Measurements from ENCODE around the gene STK38L.

Gene STK38L

DNA sequence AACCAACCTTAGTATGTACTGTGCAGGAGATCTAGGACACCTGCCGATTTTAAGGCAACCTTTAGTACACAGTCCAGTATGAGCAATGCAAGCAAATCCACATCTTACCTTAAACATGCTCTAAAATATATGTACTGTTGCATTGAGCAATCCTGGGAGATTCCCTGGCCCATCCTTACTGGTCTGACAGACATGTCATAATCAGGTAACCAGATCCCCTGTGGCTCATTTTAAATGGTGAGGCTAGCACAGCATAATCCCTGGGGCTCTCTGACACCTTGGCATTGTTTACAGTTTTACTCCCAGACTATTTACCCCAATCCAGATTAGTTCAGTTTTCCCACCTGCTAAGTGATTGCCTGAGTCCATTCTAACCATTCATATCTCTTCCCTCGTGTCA is 103.7 kb downstream of the STK38L start:
- no peak overlapping the region for H3K27ac ChIP-seq (ENCODE audit: low read length)
- H3K27me3 ChIP-seq (ENCODE audit: control insufficient read depth in 1 of 2, insufficient read depth in 2 of 2, low read length in 2 of 2) = no peaks in the 10 kb centered on the region
- no peaks in the 10 kb centered on the region for H3K9me3 ChIP-seq (ENCODE audit: control insufficient read depth in 2 of 2, low read length in 2 of 2)
- H3K4me1 ChIP-seq (ENCODE audit: control insufficient read depth, insufficient read depth, low read length) = no peaks in the 10 kb centered on the region
- no peak overlapping the region for H3K9ac ChIP-seq (ENCODE audit: low read length in 2 of 2)
- no peak overlapping the region for H3K4me3 ChIP-seq (ENCODE audit: low read length in 2 of 2)
- no peaks in the 10 kb centered on the region for H3K36me3 ChIP-seq (ENCODE audit: control insufficient read depth in 2 of 2, insufficient read depth in 2 of 2, low read length in 2 of 2)

GRCh38 chr12:27351476-27351875 is 107.4 kb downstream of the STK38L start:
- H3K36me3 ChIP-seq (ENCODE audit: control insufficient read depth in 2 of 2, insufficient read depth in 2 of 2, low read length in 2 of 2) = no peaks in the 10 kb centered on the region
- H3K4me1 ChIP-seq (ENCODE audit: control insufficient read depth, insufficient read depth, low read length) = no peaks in the 10 kb centered on the region
- no peak overlapping the region for H3K9ac ChIP-seq (ENCODE audit: low read length in 2 of 2)
- H3K9me3 ChIP-seq (ENCODE audit: control insufficient read depth in 2 of 2, low read length in 2 of 2) = no peaks in the 10 kb centered on the region
- H3K4me3 ChIP-seq (ENCODE audit: low read length in 2 of 2) = no peak overlapping the region
- no peak overlapping the region for H3K27ac ChIP-seq (ENCODE audit: low read length)
- H3K27me3 ChIP-seq (ENCODE audit: control insufficient read depth in 1 of 2, insufficient read depth in 2 of 2, low read length in 2 of 2) = no peaks in the 10 kb centered on the region

DNA sequence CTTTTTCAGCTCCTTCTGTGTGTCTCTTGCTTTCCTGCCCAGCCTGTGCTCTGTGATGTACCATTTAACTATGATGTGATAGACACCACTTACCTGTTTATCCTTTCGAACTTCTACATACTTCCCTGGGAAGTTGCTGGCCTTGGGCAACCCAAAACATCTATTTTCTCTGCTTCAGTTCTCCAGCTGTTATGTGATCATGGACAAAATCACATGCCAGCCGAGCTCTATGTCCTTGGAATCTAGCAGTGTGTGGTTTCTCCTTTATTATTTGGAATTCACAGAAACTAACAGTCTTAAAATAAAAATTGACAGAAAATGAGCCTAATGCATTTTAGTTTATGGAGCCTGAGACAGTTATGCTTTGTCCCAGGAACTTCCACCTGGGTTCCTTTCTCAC is 111.4 kb downstream of the STK38L start:
- no peak overlapping the region for H3K27ac ChIP-seq (ENCODE audit: low read length)

DNA sequence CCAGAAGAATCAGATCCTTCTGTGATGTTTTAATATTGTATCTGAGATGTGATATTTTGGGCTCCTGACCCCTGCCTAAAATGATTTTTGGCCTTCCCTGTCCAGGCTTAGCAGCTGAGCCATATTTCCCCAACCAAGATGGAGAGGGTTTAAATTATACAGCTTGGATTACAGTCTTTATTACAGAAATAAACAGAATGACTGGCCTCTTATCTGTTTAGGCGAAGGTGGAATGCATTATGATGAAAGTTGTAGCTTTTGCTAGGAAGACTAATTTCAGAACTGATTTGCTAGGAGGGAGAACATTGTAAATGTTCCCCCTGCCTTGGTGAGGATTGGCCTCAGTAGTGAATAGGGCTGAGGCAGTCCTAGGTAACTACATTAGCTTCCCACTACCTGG is 111.9 kb downstream of the STK38L start:
- Histone ChIP-seq H3K36me3 (ENCODE audit: control insufficient read depth in 2 of 2, insufficient read depth in 2 of 2, low read length in 2 of 2) (no peaks in the 10 kb centered on the region), H3K4me1 (ENCODE audit: control insufficient read depth, insufficient read depth, low read length) (no peaks in the 10 kb centered on the region), H3K9me3 (ENCODE audit: control insufficient read depth in 2 of 2, low read length in 2 of 2) (no peaks in the 10 kb centered on the region), H3K27me3 (ENCODE audit: control insufficient read depth in 1 of 2, insufficient read depth in 2 of 2, low read length in 2 of 2) (no peaks in the 10 kb centered on the region), H3K27ac (ENCODE audit: low read length) (no peak overlapping the region), H3K9ac (ENCODE audit: low read length in 2 of 2) (no peak overlapping the region), H3K4me3 (ENCODE audit: low read length in 2 of 2) (no peak overlapping the region)

More for the DNA sequence above, 111.4 kb downstream of the STK38L start:
- Histone ChIP-seq H3K4me3 (ENCODE audit: low read length in 2 of 2) (no peak overlapping the region), H3K4me1 (ENCODE audit: control insufficient read depth, insufficient read depth, low read length) (no peaks in the 10 kb centered on the region), H3K9me3 (ENCODE audit: control insufficient read depth in 2 of 2, low read length in 2 of 2) (no peaks in the 10 kb centered on the region), H3K36me3 (ENCODE audit: control insufficient read depth in 2 of 2, insufficient read depth in 2 of 2, low read length in 2 of 2) (no peaks in the 10 kb centered on the region), H3K27me3 (ENCODE audit: control insufficient read depth in 1 of 2, insufficient read depth in 2 of 2, low read length in 2 of 2) (no peaks in the 10 kb centered on the region), H3K9ac (ENCODE audit: low read length in 2 of 2) (no peak overlapping the region)

GRCh38 chr12:27359578-27360340 is 115.7 kb downstream of the STK38L start:
- Histone ChIP-seq H3K9ac (ENCODE audit: low read length in 2 of 2) (no peak overlapping the region), H3K27ac (ENCODE audit: low read length) (no peak overlapping the region), H3K27me3 (ENCODE audit: control insufficient read depth in 1 of 2, insufficient read depth in 2 of 2, low read length in 2 of 2) (no peaks in the 10 kb centered on the region), H3K4me1 (ENCODE audit: control insufficient read depth, insufficient read depth, low read length) (no peaks in the 10 kb centered on the region), H3K9me3 (ENCODE audit: control insufficient read depth in 2 of 2, low read length in 2 of 2) (no peaks in the 10 kb centered on the region), H3K36me3 (ENCODE audit: control insufficient read depth in 2 of 2, insufficient read depth in 2 of 2, low read length in 2 of 2) (no peaks in the 10 kb centered on the region), H3K4me3 (ENCODE audit: low read length in 2 of 2) (no peak overlapping the region)

GRCh38 chr12:27361372-27361771 is 117.3 kb downstream of the STK38L start:
- Histone ChIP-seq H3K27me3 (ENCODE audit: control insufficient read depth in 1 of 2, insufficient read depth in 2 of 2, low read length in 2 of 2) (no peaks in the 10 kb centered on the region), H3K9me3 (ENCODE audit: control insufficient read depth in 2 of 2, low read length in 2 of 2) (no peaks in the 10 kb centered on the region), H3K4me1 (ENCODE audit: control insufficient read depth, insufficient read depth, low read length) (no peaks in the 10 kb centered on the region), H3K4me3 (ENCODE audit: low read length in 2 of 2) (no peak overlapping the region), H3K36me3 (ENCODE audit: control insufficient read depth in 2 of 2, insufficient read depth in 2 of 2, low read length in 2 of 2) (no peaks in the 10 kb centered on the region), H3K27ac (ENCODE audit: low read length) (no peak overlapping the region), H3K9ac (ENCODE audit: low read length in 2 of 2) (no peak overlapping the region)

DNA sequence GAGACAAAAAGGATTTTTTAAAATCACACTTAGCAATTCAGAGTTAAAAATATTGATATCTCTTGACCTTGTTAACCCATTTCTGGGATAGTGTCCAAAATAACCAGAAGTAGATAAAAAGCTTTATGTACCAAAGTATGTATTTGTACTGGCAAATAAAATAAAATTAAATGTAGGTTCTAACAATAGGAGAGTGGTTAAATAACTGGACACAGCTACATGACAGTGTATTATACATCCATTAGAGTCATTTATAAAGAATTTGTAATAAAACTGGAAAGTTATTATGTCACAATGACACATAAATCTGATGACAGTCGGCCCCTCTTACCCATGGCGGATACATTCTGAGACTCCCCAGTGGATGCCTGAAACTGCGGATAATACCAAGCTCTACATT is 122.5 kb downstream of the STK38L start:
- H3K27me3 ChIP-seq (ENCODE audit: control insufficient read depth in 1 of 2, insufficient read depth in 2 of 2, low read length in 2 of 2) = no peaks in the 10 kb centered on the region
- no peaks in the 10 kb centered on the region for H3K9me3 ChIP-seq (ENCODE audit: control insufficient read depth in 2 of 2, low read length in 2 of 2)
- no peak overlapping the region for H3K4me3 ChIP-seq (ENCODE audit: low read length in 2 of 2)
- H3K36me3 ChIP-seq (ENCODE audit: control insufficient read depth in 2 of 2, insufficient read depth in 2 of 2, low read length in 2 of 2) = peaks cover 2% of the 10 kb centered on the region in 2 donors
- no peak overlapping the region for H3K27ac ChIP-seq (ENCODE audit: low read length)
- no peaks in the 10 kb centered on the region for H3K4me1 ChIP-seq (ENCODE audit: control insufficient read depth, insufficient read depth, low read length)
- no peak overlapping the region for H3K9ac ChIP-seq (ENCODE audit: low read length in 2 of 2)

- H3K4me1 ChIP-seq (ENCODE audit: control insufficient read depth, insufficient read depth, low read length) = no peaks in the 10 kb centered on the region
- H3K9ac ChIP-seq (ENCODE audit: low read length in 2 of 2) = no peak overlapping the region
- no peak overlapping the region for H3K27ac ChIP-seq (ENCODE audit: low read length)
- H3K9me3 ChIP-seq (ENCODE audit: control insufficient read depth in 2 of 2, low read length in 2 of 2) = no peaks in the 10 kb centered on the region
- no peaks in the 10 kb centered on the region for H3K27me3 ChIP-seq (ENCODE audit: control insufficient read depth in 1 of 2, insufficient read depth in 2 of 2, low read length in 2 of 2)
- peaks cover 2% of the 10 kb centered on the region in 2 donors for H3K36me3 ChIP-seq (ENCODE audit: control insufficient read depth in 2 of 2, insufficient read depth in 2 of 2, low read length in 2 of 2)
- H3K4me3 ChIP-seq (ENCODE audit: low read length in 2 of 2) = no peak overlapping the region
Measured at GRCh38 chr12:27367078-27367477, 123.0 kb downstream of the STK38L start.
